BJ (cell line): ENCODE data around the gene SLC43A2. TPM values are rescaled to one million over a fixed set of nuclear protein-coding genes. Genes with fewer than 3 reads are reported as not detected.

Source experiments
- CTCF ChIA-PET: fragments of 350-600 bp; formaldehyde crosslinking; extraction: SDS; loops from one replicate; lab custom pipeline; 2021; ENCODE audit warnings: antibody characterized with exemption, inconsistent platforms; lab: Yijun Ruan, JAX
- POLR2A ChIA-PET: fragments of 300-600 bp; sonication (Branson Sonifier 250); formaldehyde crosslinking; extraction: SDS; loops from one replicate; lab custom pipeline; 2021; ENCODE audit warnings: antibody characterized with exemption; lab: Charles Lee
- DNase-seq: peaks from one replicate; pipeline ENCODE4 v3.0.0-alpha.2; 2011; ENCODE audit warnings: low read depth
- H3K27me3 ChIP-seq: 2 replicates; pipeline ENCODE4 v1.6.0; 2011; ENCODE audit warnings: low read length; ENCODE audit not compliant: control insufficient read depth, insufficient read depth
- H3K36me3 ChIP-seq: 2 replicates; pipeline ENCODE4 v1.5.1; 2011; ENCODE audit warnings: low read length; ENCODE audit not compliant: control insufficient read depth, insufficient read depth
- H3K4me3 ChIP-seq: 2 replicates; pipeline ENCODE4 v1.5.1; 2011; ENCODE audit warnings: low read depth, mild to moderate bottlenecking, control low read depth, low read length
- polyA plus RNA-seq: library from polyadenylated mRNA; depleted of rRNA; stranded (reverse); fragments of >200 nt; gene quantifications from 2 replicates; pipeline ENCODE4 v1.2.3, GENCODE V29; 2011
- TF ChIP-seq, protein P1 (sequence below): IDR thresholded peaks from 2 replicates; pipeline ENCODE4 v1.5.1; 2011; ENCODE audit warnings: low read depth, mild to moderate bottlenecking, control low read depth, inconsistent platforms, low read length, moderate library complexity; ENCODE audit not compliant: insufficient read depth

Gene SLC43A2
- polyA plus RNA-seq, 1 experiment = 8.9 TPM

DNA sequence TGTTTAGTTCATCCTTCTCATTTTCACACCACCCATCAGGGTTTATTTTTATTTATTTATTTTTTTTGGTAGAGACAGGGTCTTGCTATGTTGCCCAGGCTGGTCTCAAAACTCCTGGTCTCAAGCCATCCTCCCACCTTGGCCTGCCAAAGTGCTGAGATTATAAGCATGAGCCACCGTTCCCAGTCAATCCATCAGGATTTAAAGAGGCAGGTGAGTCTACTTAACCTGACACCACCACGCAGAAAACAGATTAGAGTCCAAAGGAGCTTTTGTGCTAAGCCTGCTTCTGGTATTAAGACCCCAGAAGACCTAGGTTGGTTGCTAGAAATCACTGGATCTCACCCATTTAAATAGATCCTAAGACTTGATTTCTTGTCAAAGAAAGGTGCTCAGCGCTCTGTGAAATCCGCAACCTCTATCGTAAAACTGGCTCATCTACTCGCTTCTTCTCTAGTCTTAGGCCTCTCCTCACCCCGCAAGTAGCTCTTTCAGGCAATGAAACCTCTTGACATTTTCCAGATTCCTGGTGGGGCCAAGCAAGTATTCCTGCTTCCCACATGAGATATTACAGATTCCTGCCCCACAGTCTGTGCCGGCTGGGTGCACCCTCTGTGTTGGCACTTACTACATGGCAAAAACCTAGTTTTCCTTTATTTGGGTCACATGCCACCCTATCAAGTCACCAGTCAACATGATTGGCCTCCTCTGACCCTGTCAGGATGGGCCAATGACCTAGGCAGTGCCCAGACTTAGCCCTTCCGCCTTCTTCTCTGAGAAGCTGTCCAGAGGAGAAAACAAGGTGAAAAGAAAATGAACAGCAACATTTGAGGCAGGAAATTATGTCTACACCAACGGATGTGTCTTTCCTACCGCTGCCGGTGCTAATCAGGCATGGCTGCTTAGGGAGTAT is 75.0 kb downstream of the SLC43A2 start:
- TF ChIP-seq, protein P1, sequence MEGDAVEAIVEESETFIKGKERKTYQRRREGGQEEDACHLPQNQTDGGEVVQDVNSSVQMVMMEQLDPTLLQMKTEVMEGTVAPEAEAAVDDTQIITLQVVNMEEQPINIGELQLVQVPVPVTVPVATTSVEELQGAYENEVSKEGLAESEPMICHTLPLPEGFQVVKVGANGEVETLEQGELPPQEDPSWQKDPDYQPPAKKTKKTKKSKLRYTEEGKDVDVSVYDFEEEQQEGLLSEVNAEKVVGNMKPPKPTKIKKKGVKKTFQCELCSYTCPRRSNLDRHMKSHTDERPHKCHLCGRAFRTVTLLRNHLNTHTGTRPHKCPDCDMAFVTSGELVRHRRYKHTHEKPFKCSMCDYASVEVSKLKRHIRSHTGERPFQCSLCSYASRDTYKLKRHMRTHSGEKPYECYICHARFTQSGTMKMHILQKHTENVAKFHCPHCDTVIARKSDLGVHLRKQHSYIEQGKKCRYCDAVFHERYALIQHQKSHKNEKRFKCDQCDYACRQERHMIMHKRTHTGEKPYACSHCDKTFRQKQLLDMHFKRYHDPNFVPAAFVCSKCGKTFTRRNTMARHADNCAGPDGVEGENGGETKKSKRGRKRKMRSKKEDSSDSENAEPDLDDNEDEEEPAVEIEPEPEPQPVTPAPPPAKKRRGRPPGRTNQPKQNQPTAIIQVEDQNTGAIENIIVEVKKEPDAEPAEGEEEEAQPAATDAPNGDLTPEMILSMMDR = no peak
- peaks cover 19% of the 10 kb centered on the region for H3K36me3 ChIP-seq
- H3K4me3 ChIP-seq = no peak overlapping the region
- no peaks in the 10 kb centered on the region for H3K27me3 ChIP-seq
- ChIA-PET POLR2A (no interaction called here), CTCF (interaction anchor here (0.9 to 1.3 kb wide), 3 partner anchors 21 to 189 kb away, joined by 3 read pairs; no protein-coding TSS in a partner anchor)
- no peak for DNase-seq

DNA sequence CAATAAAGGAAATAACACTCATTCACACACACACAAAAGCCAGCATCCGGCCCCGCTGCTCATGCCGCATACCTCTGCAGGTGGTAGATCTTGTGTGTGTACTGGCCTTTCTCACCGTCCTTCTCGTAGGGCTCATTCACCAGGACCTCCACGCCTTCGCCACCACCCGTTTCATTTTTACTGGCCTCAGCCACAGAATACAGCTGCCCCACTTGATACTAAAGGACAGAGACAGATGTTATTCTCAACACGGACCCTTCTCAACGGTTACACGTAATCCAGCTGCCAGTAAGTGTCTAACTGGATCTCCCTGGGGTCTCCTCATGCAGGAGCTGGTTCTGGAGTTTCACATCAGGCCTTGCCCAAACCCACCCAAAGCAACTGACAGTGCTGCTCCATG is 75.7 kb downstream of the SLC43A2 start:
- Histone ChIP-seq H3K4me3 (no peak overlapping the region), H3K36me3 (peaks cover 23% of the 10 kb centered on the region), H3K27me3 (no peaks in the 10 kb centered on the region)
- no peak for DNase-seq
- ChIA-PET POLR2A (no interaction called here), CTCF (no interaction called here)
- TF ChIP-seq, protein P1 = no peak

DNA sequence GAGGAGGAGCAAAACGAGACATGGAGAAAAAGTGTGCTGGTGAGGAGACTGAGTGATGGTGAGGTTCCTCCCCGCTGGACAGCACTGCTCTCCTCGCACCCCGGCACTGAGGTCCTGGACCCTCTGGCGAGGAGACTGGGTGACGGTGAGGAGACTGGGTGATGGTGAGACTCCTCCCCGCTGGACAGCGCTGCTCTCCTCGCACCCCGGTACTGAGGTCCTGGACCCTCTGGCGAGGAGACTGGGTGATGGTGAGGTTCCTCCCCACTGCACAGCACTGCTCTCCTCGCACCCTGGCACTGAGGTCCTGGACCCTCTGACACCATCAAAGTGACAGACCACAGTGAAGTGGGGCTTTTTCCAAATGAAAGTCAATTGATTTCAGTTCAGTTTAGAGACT is 76.9 kb downstream of the SLC43A2 start:
- ChIA-PET CTCF (interaction anchor here (0.8 kb wide), 1 partner anchor 36 kb away, joined by 3 read pairs; no protein-coding TSS in a partner anchor), POLR2A (no interaction called here)
- Histone ChIP-seq H3K4me3 (no peak overlapping the region), H3K36me3 (peaks cover 21% of the 10 kb centered on the region), H3K27me3 (no peaks in the 10 kb centered on the region)
- TF ChIP-seq, protein P1 = no peak
- DNase-seq = no peak

GRCh38 chr17:1548032-1548431 is 80.6 kb downstream of the SLC43A2 start:
- Histone ChIP-seq H3K36me3 (peaks cover 26% of the 10 kb centered on the region), H3K27me3 (no peaks in the 10 kb centered on the region), H3K4me3 (no peak overlapping the region)
- no peak for DNase-seq
- POLR2A ChIA-PET = no interaction called here
- TF ChIP-seq, protein P1 = no peak
- CTCF ChIA-PET = interaction anchor here (1.0 to 1.2 kb wide), 3 partner anchors 9 to 32 kb away, joined by 3 to 4 read pairs (median 3); partner anchors contain the start of gene INPP5K

- DNase-seq = no peak
- TF ChIP-seq, protein P1 = no peak
- CTCF ChIA-PET = no interaction called here
These were observed 82.2 kb downstream of the SLC43A2 start for GRCh38 chr17:1546292-1546922.

More at GRCh38 chr17:1546292-1546922, 82.2 kb downstream of the SLC43A2 start:
- Histone ChIP-seq H3K27me3 (no peaks in the 10 kb centered on the region), H3K4me3 (no peak overlapping the region), H3K36me3 (peaks cover 26% of the 10 kb centered on the region)
- POLR2A ChIA-PET = no interaction called here
